Neuronal stem cell (in vitro differentiated cells): Measurements from ENCODE around the gene IGDCC3.
"Not testable (repeated sequence)": the region's sequence is repeated elsewhere in the genome, so short reads cannot be mapped to it uniquely, and the experiment has no call there.

Experiments
- DNase-seq: peaks from one replicate; pipeline ENCODE4 v3.0.0-alpha.2; 2013; ENCODE audit warnings: low spot score
- H2AFZ ChIP-seq: one replicate; pipeline ENCODE4 v1.6.1; 2013; ENCODE audit warnings: mild to moderate bottlenecking, low read length, inconsistent platforms
- H2AK5ac ChIP-seq: 2 replicates; pipeline ENCODE4 v1.6.1; 2013; ENCODE audit warnings: low read depth, mild to moderate bottlenecking, inconsistent platforms, low read length, moderate library complexity, mixed read lengths
- H2BK120ac ChIP-seq: 2 replicates; pipeline ENCODE4 v1.6.1; 2013; ENCODE audit warnings: low read depth, mild to moderate bottlenecking, inconsistent platforms, low read length, moderate library complexity, mixed read lengths
- H2BK12ac ChIP-seq: one replicate; pipeline ENCODE4 v1.6.1; 2013; ENCODE audit warnings: low read length, inconsistent platforms
- H2BK15ac ChIP-seq: 2 replicates; pipeline ENCODE4 v1.6.1; 2013; ENCODE audit warnings: mild to moderate bottlenecking, low read length, inconsistent platforms, mixed read lengths
- H2BK5ac ChIP-seq: one replicate; pipeline ENCODE4 v1.6.1; 2013; ENCODE audit warnings: inconsistent platforms, mild to moderate bottlenecking, low read length, moderate library complexity
- H3K14ac ChIP-seq: one replicate; pipeline ENCODE4 v1.6.1; 2013; ENCODE audit warnings: low read length, inconsistent platforms
- H3K18ac ChIP-seq: 2 replicates; pipeline ENCODE4 v1.6.1; 2013; ENCODE audit warnings: low read length, inconsistent platforms
- H3K23ac ChIP-seq: 2 replicates; pipeline ENCODE4 v1.6.1; 2013; ENCODE audit warnings: low read depth, mild to moderate bottlenecking, mixed read lengths, low read length, inconsistent platforms; ENCODE audit not compliant: poor library complexity
- H3K27ac ChIP-seq: replicated peaks from 3 replicates; pipeline ENCODE4 v1.5.1; 2013; ENCODE audit warnings: low read length, inconsistent platforms
- H3K27me3 ChIP-seq, 3 experiments: 2 replicates each; pipeline ENCODE4 v1.6.1; 2013; ENCODE audit warnings: low read length in 3 of 3, mild to moderate bottlenecking in 2 of 3, inconsistent platforms in 1 of 3, low read depth in 1 of 3, mixed read lengths in 1 of 3, moderate library complexity in 1 of 3; ENCODE audit not compliant: control insufficient read depth in 3 of 3, insufficient read depth in 3 of 3
- H3K36me3 ChIP-seq, 2 donors: replicated peaks in 1 of 2; 2 replicates each; pipeline ENCODE4 v1.6.1; 2013; ENCODE audit warnings: low read length in 2 of 2; ENCODE audit not compliant: control insufficient read depth in 2 of 2, insufficient read depth in 2 of 2
- H3K4ac ChIP-seq: 2 replicates; pipeline ENCODE4 v1.6.1; 2013; ENCODE audit warnings: inconsistent platforms, mild to moderate bottlenecking, low read length, moderate library complexity
- H3K4me1 ChIP-seq, 2 donors: 1 replicate in 1 of 2; 2 replicates in 1 of 2; pipeline ENCODE4 v1.6.1; 2013; ENCODE audit warnings: low read length in 2 of 2, low read depth in 1 of 2; ENCODE audit not compliant: control insufficient read depth in 2 of 2, insufficient read depth in 1 of 2
- H3K4me2 ChIP-seq: one replicate; pipeline ENCODE4 v1.6.1; 2013; ENCODE audit warnings: mild to moderate bottlenecking, low read length, inconsistent platforms; ENCODE audit not compliant: insufficient read depth, poor library complexity, severe bottlenecking
- H3K4me3 ChIP-seq, 2 donors: 2 replicates each; pipeline ENCODE4 v1.5.1; 2013; ENCODE audit warnings: low read length in 2 of 2, mild to moderate bottlenecking in 2 of 2, inconsistent platforms in 1 of 2, moderate library complexity in 1 of 2
- H3K79me1 ChIP-seq: one replicate; pipeline ENCODE4 v1.6.1; 2013; ENCODE audit warnings: low read depth, mild to moderate bottlenecking, inconsistent platforms, low read length, moderate library complexity
- H3K9ac ChIP-seq: one replicate; pipeline ENCODE4 v1.6.1; 2013; ENCODE audit warnings: mild to moderate bottlenecking, low read depth, low read length, inconsistent platforms; ENCODE audit not compliant: poor library complexity
- H3K9me3 ChIP-seq, 2 donors: replicated peaks in 1 of 2; 2 replicates each; pipeline versions ENCODE3 to v1.6.1; 2013; ENCODE audit warnings: low read length in 2 of 2, mild to moderate bottlenecking in 2 of 2, inconsistent platforms in 1 of 2, low read depth in 1 of 2, mixed read lengths in 1 of 2, moderate library complexity in 1 of 2; ENCODE audit not compliant: control insufficient read depth in 2 of 2, insufficient read depth in 1 of 2
- H4K8ac ChIP-seq: one replicate; pipeline ENCODE4 v1.6.1; 2013; ENCODE audit warnings: low read depth, mild to moderate bottlenecking, inconsistent platforms, low read length, moderate library complexity
- H4K91ac ChIP-seq: one replicate; pipeline ENCODE4 v1.6.1; 2013; ENCODE audit warnings: low read length, low read depth, mild to moderate bottlenecking, inconsistent platforms; ENCODE audit not compliant: poor library complexity
- WGBS, 2 donors: extraction: QIAGEN DNeasy Blood & Tissue Kit; methylation state at CpG; one replicate each; pipeline ENCODE4 v1.1.7; 2013; ENCODE audit warnings: missing lambda C conversion rate in 2 of 2, mixed read lengths in 1 of 2; ENCODE audit not compliant: insufficient read length in 2 of 2, insufficient replicate concordance in 1 of 2; ENCODE audit errors: extremely low coverage in 2 of 2; 5-methylcytosine and 5-hydroxymethylcytosine counted together

Gene IGDCC3

DNA sequence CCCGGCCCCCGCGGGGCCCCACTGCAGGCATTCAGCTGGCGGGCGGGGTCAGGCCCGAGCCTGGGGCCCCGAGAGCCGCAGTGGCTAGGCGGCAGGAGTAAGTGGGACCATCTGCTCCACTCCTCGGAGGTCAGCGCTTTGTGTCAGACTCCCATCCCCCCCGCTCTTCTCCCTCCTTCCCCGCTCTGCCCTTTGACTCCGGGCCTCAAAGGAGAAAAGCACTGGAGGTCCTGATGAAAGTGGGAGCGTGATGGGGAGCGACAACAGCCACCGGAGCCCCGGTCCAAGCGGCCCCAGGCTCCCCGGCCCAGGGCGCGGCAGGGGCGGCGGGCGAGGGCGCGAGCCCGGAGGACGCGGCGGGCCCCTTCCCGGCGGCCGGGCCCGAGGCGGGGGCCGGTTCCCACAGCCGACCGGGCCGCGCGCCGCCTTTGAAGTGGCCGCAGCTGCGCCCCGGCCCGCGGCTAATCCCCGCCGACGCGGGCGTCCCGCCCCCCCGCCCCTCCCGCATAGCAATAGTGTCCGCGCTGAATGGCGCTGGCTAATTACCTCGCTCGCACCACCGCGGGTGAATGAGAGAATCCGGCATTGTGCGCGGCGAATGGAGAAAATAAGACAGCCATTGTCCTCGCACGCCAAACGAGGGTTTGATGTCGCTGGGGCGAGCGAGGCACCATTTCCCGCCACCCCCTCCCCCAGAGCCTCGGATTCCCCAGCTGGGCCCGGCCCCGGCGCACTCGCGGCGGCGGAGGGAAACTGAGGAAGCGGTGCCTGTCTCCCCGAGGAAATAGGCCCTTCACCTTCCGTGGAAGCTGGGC, 22.4 kb downstream of the IGDCC3 start:
- no peak overlapping the region for H3K14ac ChIP-seq
- H2BK12ac ChIP-seq = no peak overlapping the region
- H3K23ac ChIP-seq = no peak overlapping the region
- peak overlapping the region; percentile 16 for H3K9ac ChIP-seq
- H3K79me1 ChIP-seq = no peaks in the 10 kb centered on the region
- peak overlapping the region; percentile 7 for H2AK5ac ChIP-seq
- H3K27ac ChIP-seq = peak overlapping the region; percentile 99
- H3K36me3 ChIP-seq = peaks cover 0 to 41% of the 10 kb centered on the region in 2 donors
- H3K27me3 ChIP-seq = no peaks in the 10 kb centered on the region
- DNase-seq = peak; percentile 92
- H2BK5ac ChIP-seq = peak overlapping the region; percentile 82
- peak overlapping the region; percentile 97 for H3K18ac ChIP-seq
- peak overlapping the region; percentile 85 for H3K4me2 ChIP-seq
- peak overlapping the region; percentile 42 to 49 for H3K4me3 ChIP-seq
- H3K4me1 ChIP-seq = peaks cover 13 to 15% of the 10 kb centered on the region in 2 donors
- H2BK120ac ChIP-seq = peak overlapping the region; percentile 95
- peaks cover 0 to 23% of the 10 kb centered on the region in 2 donors for H3K9me3 ChIP-seq
- no peak overlapping the region for H3K4ac ChIP-seq
- no peak overlapping the region for H4K91ac ChIP-seq
- H2BK15ac ChIP-seq = peak overlapping the region; percentile 79
- H2AFZ ChIP-seq = peak overlapping the region; percentile 76
- no peak overlapping the region for H4K8ac ChIP-seq
- WGBS, 2 donors = no CpG with 5 or more reads among the region's 85 CpGs

GRCh38 chr15:65354835-65355172, 23.0 kb downstream of the IGDCC3 start:
- H2BK15ac ChIP-seq = peak overlapping the region; percentile 79
- H3K27ac ChIP-seq = peak overlapping the region; percentile 99
- no peak overlapping the region for H4K91ac ChIP-seq
- no peak overlapping the region for H4K8ac ChIP-seq
- peak overlapping the region; percentile 95 for H2BK120ac ChIP-seq
- H3K23ac ChIP-seq = no peak overlapping the region
- no peak for DNase-seq
- H3K27me3 ChIP-seq = no peaks in the 10 kb centered on the region
- peak overlapping the region; percentile 92 for H2BK12ac ChIP-seq
- H3K4me1 ChIP-seq = peaks cover 13 to 15% of the 10 kb centered on the region in 2 donors
- WGBS, 2 donors = no CpG with 5 or more reads among the region's 10 CpGs
- H3K14ac ChIP-seq = no peak overlapping the region
- H2AFZ ChIP-seq = peak overlapping the region; percentile 66
- H3K79me1 ChIP-seq = no peaks in the 10 kb centered on the region
- H3K9ac ChIP-seq = peak overlapping the region; percentile 57
- peak overlapping the region; percentile 79 for H2BK5ac ChIP-seq
- H3K9me3 ChIP-seq = peaks cover 0 to 23% of the 10 kb centered on the region in 2 donors
- peak overlapping the region; percentile 93 for H3K18ac ChIP-seq
- H3K4me3 ChIP-seq = peak overlapping the region in 1 of 2 donors; percentile 42
- peak overlapping the region; percentile 85 for H3K4me2 ChIP-seq
- peak overlapping the region; percentile 34 for H2AK5ac ChIP-seq
- H3K4ac ChIP-seq = no peak overlapping the region
- H3K36me3 ChIP-seq = peaks cover 0 to 38% of the 10 kb centered on the region in 2 donors

DNA sequence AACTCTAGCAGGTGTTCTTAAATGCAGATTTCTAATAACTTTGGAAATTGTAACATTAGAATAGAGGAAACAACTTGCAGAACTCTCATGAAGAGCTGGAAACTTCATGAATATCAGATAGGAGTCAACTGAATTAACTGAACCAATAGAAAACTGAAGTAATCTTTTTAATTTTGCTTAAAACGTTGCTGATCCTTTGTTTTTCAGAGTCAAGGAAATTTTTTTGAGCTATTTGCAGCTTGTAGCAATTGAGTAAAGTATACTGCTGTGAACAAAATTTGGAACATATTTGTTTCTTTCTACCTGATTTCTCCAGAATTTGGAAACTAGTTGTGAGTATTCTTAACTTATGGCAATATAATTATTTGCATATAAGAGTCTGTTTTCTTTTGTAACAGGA, 25.8 kb downstream of the IGDCC3 start:
- not testable (repeated sequence) for H3K4me3 ChIP-seq, H2BK5ac ChIP-seq, H2BK120ac ChIP-seq, H3K4ac ChIP-seq, H2BK15ac ChIP-seq, H3K14ac ChIP-seq, H3K27me3 ChIP-seq, H3K18ac ChIP-seq, H3K23ac ChIP-seq, H3K27ac ChIP-seq, H4K91ac ChIP-seq, H3K79me1 ChIP-seq, H2AFZ ChIP-seq, H2BK12ac ChIP-seq, H2AK5ac ChIP-seq, H4K8ac ChIP-seq, H3K9ac ChIP-seq, H3K4me2 ChIP-seq, DNase-seq
- H3K36me3 ChIP-seq = peaks cover 0 to 41% of the 10 kb centered on the region in 2 donors
- H3K4me1 ChIP-seq = peaks cover 13 to 15% of the 10 kb centered on the region in 2 donors
- WGBS, 2 donors = no CpG with 5 or more reads among the region's 1 CpG
- peaks cover 0 to 23% of the 10 kb centered on the region in 2 donors for H3K9me3 ChIP-seq

DNA sequence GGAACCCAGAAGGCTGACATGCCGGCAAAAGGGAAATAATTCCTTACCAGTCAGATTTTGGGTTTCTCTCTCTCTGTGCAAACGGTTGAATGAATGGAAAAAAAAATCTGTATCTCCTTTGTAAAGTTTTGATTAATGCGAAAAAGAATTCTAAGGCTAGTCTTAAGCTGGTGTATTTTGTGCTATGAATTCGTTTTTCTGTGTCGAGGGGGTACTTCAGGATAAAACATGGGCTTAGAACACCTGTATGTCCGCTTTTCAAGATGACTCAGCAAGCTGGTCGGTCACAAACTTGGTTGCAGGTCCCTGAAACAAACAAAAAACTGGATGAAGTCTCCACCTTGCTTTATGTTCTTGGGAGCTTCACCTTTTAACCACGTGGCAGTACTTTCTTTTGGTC, 28.5 kb downstream of the IGDCC3 start:
- H3K4ac ChIP-seq = no peak overlapping the region
- H2BK5ac ChIP-seq = no peak overlapping the region
- H3K4me3 ChIP-seq = no peak overlapping the region
- H3K9ac ChIP-seq = no peak overlapping the region
- H3K14ac ChIP-seq = no peak overlapping the region
- no CpG with 5 or more reads among the region's 8 CpGs for WGBS, 2 donors
- H3K4me1 ChIP-seq = peaks cover 2 to 4% of the 10 kb centered on the region in 2 donors
- H2BK120ac ChIP-seq = no peak overlapping the region
- H3K9me3 ChIP-seq = peaks cover 0 to 23% of the 10 kb centered on the region in 2 donors
- no peak overlapping the region for H2AK5ac ChIP-seq
- H3K27me3 ChIP-seq = no peaks in the 10 kb centered on the region
- H3K79me1 ChIP-seq = peaks cover 3% of the 10 kb centered on the region
- H4K8ac ChIP-seq = no peak overlapping the region
- no peak for DNase-seq
- H3K4me2 ChIP-seq = no peak overlapping the region
- H2AFZ ChIP-seq = no peak overlapping the region
- peaks cover 0 to 60% of the 10 kb centered on the region in 2 donors for H3K36me3 ChIP-seq
- no peak overlapping the region for H3K23ac ChIP-seq
- no peak overlapping the region for H2BK12ac ChIP-seq
- H3K27ac ChIP-seq = no peak overlapping the region
- no peak overlapping the region for H2BK15ac ChIP-seq
- H3K18ac ChIP-seq = no peak overlapping the region
- no peak overlapping the region for H4K91ac ChIP-seq
